Duodenal mucosa (tissue), 2 donors: Measurements from ENCODE around the gene CAMTA1.
A peak's percentile ranks its signal among the peaks of the same experiment; 100 is the strongest.

Experiments
- H3K27ac ChIP-seq: one replicate; pipeline ENCODE4 v1.7.0; 2013; ENCODE audit warnings: low read depth, low read length
- H3K27me3 ChIP-seq, 2 donors: one replicate each; pipeline ENCODE4 v1.7.0; 2013; ENCODE audit warnings: low read length in 2 of 2, control low read depth in 1 of 2; ENCODE audit not compliant: insufficient read depth in 2 of 2, control insufficient read depth in 1 of 2
- H3K36me3 ChIP-seq, 2 donors: one replicate each; pipeline ENCODE4 v1.7.0; 2013; ENCODE audit warnings: low read length in 2 of 2, control low read depth in 1 of 2; ENCODE audit not compliant: insufficient read depth in 2 of 2, control insufficient read depth in 1 of 2
- H3K4me1 ChIP-seq, 2 donors: one replicate each; pipeline ENCODE4 v1.7.0; 2013; ENCODE audit warnings: low read length in 2 of 2, control low read depth in 1 of 2; ENCODE audit not compliant: insufficient read depth in 2 of 2, control insufficient read depth in 1 of 2
- H3K4me3 ChIP-seq, 2 donors: one replicate each; pipeline ENCODE4 v1.7.0; 2013; ENCODE audit warnings: low read length in 2 of 2, low read depth in 1 of 2
- H3K9ac ChIP-seq, 2 donors: one replicate each; pipeline ENCODE4 v1.7.0; 2013; ENCODE audit warnings: low read length in 2 of 2, low read depth in 1 of 2
- H3K9me3 ChIP-seq, 2 donors: one replicate each; pipeline ENCODE4 v1.7.0; 2013; ENCODE audit warnings: low read length in 2 of 2, control low read depth in 1 of 2; ENCODE audit not compliant: control insufficient read depth in 1 of 2

The CAMTA1 gene

GRCh38 chr1:7550981-7551380, 765.7 kb downstream of the CAMTA1 start:
- Histone ChIP-seq H3K4me3 (no peak overlapping the region), H3K27ac (peak overlapping the region; percentile 7), H3K36me3 (no peaks in the 10 kb centered on the region), H3K9ac (peak overlapping the region in 1 of 2 donors; percentile 1), H3K27me3 (no peaks in the 10 kb centered on the region), H3K4me1 (peaks cover 14 to 23% of the 10 kb centered on the region in 2 donors), H3K9me3 (no peaks in the 10 kb centered on the region)

GRCh38 chr1:7551442-7551841, 766.2 kb downstream of the CAMTA1 start:
- Histone ChIP-seq H3K9ac (peak overlapping the region in 1 of 2 donors; percentile 1), H3K36me3 (no peaks in the 10 kb centered on the region), H3K27me3 (no peaks in the 10 kb centered on the region), H3K4me3 (no peak overlapping the region), H3K4me1 (peaks cover 14 to 23% of the 10 kb centered on the region in 2 donors), H3K27ac (no peak overlapping the region), H3K9me3 (no peaks in the 10 kb centered on the region)

GRCh38 chr1:7552402-7552801, 767.1 kb downstream of the CAMTA1 start:
- Histone ChIP-seq H3K36me3 (no peaks in the 10 kb centered on the region), H3K9me3 (no peaks in the 10 kb centered on the region), H3K27ac (no peak overlapping the region), H3K4me1 (peaks cover 14 to 23% of the 10 kb centered on the region in 2 donors), H3K9ac (no peak overlapping the region), H3K4me3 (no peak overlapping the region), H3K27me3 (no peaks in the 10 kb centered on the region)

GRCh38 chr1:7553042-7553690, 767.9 kb downstream of the CAMTA1 start:
- H3K27ac ChIP-seq = no peak overlapping the region
- H3K4me1 ChIP-seq = peaks cover 14 to 23% of the 10 kb centered on the region in 2 donors
- H3K36me3 ChIP-seq = no peaks in the 10 kb centered on the region
- no peak overlapping the region for H3K9ac ChIP-seq
- no peaks in the 10 kb centered on the region for H3K27me3 ChIP-seq
- H3K4me3 ChIP-seq = no peak overlapping the region
- H3K9me3 ChIP-seq = no peaks in the 10 kb centered on the region

GRCh38 chr1:7554385-7555235, 769.4 kb downstream of the CAMTA1 start:
- Histone ChIP-seq H3K4me3 (no peak overlapping the region), H3K27ac (no peak overlapping the region), H3K27me3 (no peaks in the 10 kb centered on the region), H3K9me3 (no peaks in the 10 kb centered on the region), H3K4me1 (peaks cover 12 to 17% of the 10 kb centered on the region in 2 donors), H3K36me3 (no peaks in the 10 kb centered on the region), H3K9ac (no peak overlapping the region)

GRCh38 chr1:7555391-7556185, 770.3 kb downstream of the CAMTA1 start:
- H3K36me3 ChIP-seq = no peaks in the 10 kb centered on the region
- H3K4me3 ChIP-seq = no peak overlapping the region
- peaks cover 3 to 9% of the 10 kb centered on the region in 2 donors for H3K4me1 ChIP-seq
- H3K9ac ChIP-seq = no peak overlapping the region
- H3K27ac ChIP-seq = no peak overlapping the region
- H3K9me3 ChIP-seq = no peaks in the 10 kb centered on the region
- no peaks in the 10 kb centered on the region for H3K27me3 ChIP-seq

- H3K4me1 ChIP-seq = peaks cover 0 to 2% of the 10 kb centered on the region in 2 donors
- no peaks in the 10 kb centered on the region for H3K27me3 ChIP-seq
- H3K27ac ChIP-seq = no peak overlapping the region
- H3K36me3 ChIP-seq = no peaks in the 10 kb centered on the region
- no peak overlapping the region for H3K4me3 ChIP-seq
- H3K9me3 ChIP-seq = no peaks in the 10 kb centered on the region
- no peak overlapping the region for H3K9ac ChIP-seq
Observed at GRCh38 chr1:7557301-7557891, 772.1 kb downstream of the CAMTA1 start.

- H3K9ac ChIP-seq = no peak overlapping the region
- H3K36me3 ChIP-seq = no peaks in the 10 kb centered on the region
- H3K4me3 ChIP-seq = no peak overlapping the region
- H3K9me3 ChIP-seq = no peaks in the 10 kb centered on the region
- peaks cover 0 to 2% of the 10 kb centered on the region in 2 donors for H3K4me1 ChIP-seq
- no peaks in the 10 kb centered on the region for H3K27me3 ChIP-seq
- no peak overlapping the region for H3K27ac ChIP-seq
Observed at GRCh38 chr1:7558041-7558461, 772.8 kb downstream of the CAMTA1 start.

- peaks cover 0 to 2% of the 10 kb centered on the region in 2 donors for H3K4me1 ChIP-seq
- H3K36me3 ChIP-seq = no peaks in the 10 kb centered on the region
- H3K27ac ChIP-seq = no peak overlapping the region
- no peak overlapping the region for H3K4me3 ChIP-seq
- no peaks in the 10 kb centered on the region for H3K27me3 ChIP-seq
- H3K9ac ChIP-seq = no peak overlapping the region
- H3K9me3 ChIP-seq = no peaks in the 10 kb centered on the region
Observed at GRCh38 chr1:7558481-7558880, 773.2 kb downstream of the CAMTA1 start.
